ENCODE data around the gene UFC1.

Gene UFC1

GRCh38 chr1:161172349-161172748 is 18.6 kb downstream of the UFC1 start:
- DNase-seq (ENCODE audit: low read depth) = no peak
- TF ChIP-seq CTCF (conservative IDR thresholded peaks at IDR 0.05; ENCODE audit: low read depth, low read length) = no peak
- H3K4me3 ChIP-seq (ENCODE audit: low read length) = no peak overlapping the region

GRCh38 chr1:161172776-161173376 is 19.1 kb downstream of the UFC1 start:
- DNase-seq (ENCODE audit: low read depth) = no peak

GRCh38 chr1:161173711-161174110 is 19.9 kb downstream of the UFC1 start:
- no peak for TF ChIP-seq CTCF (conservative IDR thresholded peaks at IDR 0.05; ENCODE audit: low read depth, low read length)
- DNase-seq (ENCODE audit: low read depth) = no peak
- no peak overlapping the region for H3K4me3 ChIP-seq (ENCODE audit: low read length)

More at GRCh38 chr1:161172776-161173376, 19.1 kb downstream of the UFC1 start:
- TF ChIP-seq CTCF (conservative IDR thresholded peaks at IDR 0.05; ENCODE audit: low read depth, low read length) = no peak
- H3K4me3 ChIP-seq (ENCODE audit: low read length) = no peak overlapping the region

GRCh38 chr1:161174911-161175310 is 21.1 kb downstream of the UFC1 start:
- no peak for DNase-seq (ENCODE audit: low read depth)
- H3K4me3 ChIP-seq (ENCODE audit: low read length) = no peak overlapping the region
- no peak for TF ChIP-seq CTCF (conservative IDR thresholded peaks at IDR 0.05; ENCODE audit: low read depth, low read length)

- H3K4me3 ChIP-seq (ENCODE audit: low read length) = peak overlapping the region; percentile 98
- no peak for TF ChIP-seq CTCF (conservative IDR thresholded peaks at IDR 0.05; ENCODE audit: low read depth, low read length)
- DNase-seq (ENCODE audit: low read depth) = no peak
Observed at GRCh38 chr1:161175771-161176453, 22.1 kb downstream of the UFC1 start.

GRCh38 chr1:161176468-161177111 is 22.8 kb downstream of the UFC1 start:
- no peak for DNase-seq (ENCODE audit: low read depth)
- H3K4me3 ChIP-seq (ENCODE audit: low read length) = peak overlapping the region; percentile 98
- TF ChIP-seq CTCF (conservative IDR thresholded peaks at IDR 0.05; ENCODE audit: low read depth, low read length) = no peak

Data from retinal pigment epithelial cell (primary cell).